Right ventricle myocardium inferior (tissue), 1 donor: ENCODE results near the gene CITED2. TPM values are rescaled to one million over a fixed set of nuclear protein-coding genes. Genes with fewer than 3 reads are reported as not detected.
"Not testable (repeated sequence)": the region's sequence is repeated elsewhere in the genome, so short reads cannot be mapped to it uniquely, and the experiment has no call there.

ENCODE experiments used
- ATAC-seq: fragments of 200-7000 bp; cut with Tn5 transposase; one replicate; pipeline ENCODE4 v1.9.1; 2020; ENCODE audit warnings: mild to moderate bottlenecking, moderate library complexity
- DNase-seq: peaks from one replicate; pipeline ENCODE4 v3.0.0; 2021; ENCODE audit errors: missing footprints
- intact Hi-C: fragments of 100-400 bp; cut with DNase I; formaldehyde crosslinking; loops from one replicate; pipeline ENCODE4 v1.11.0; 2022
- total RNA-seq: library from RNA; stranded (reverse); fragmentation: NEBNext Ultra II Directional; extraction: Animal tissue kit (Norgen Biotek cat#: 25700); gene quantifications from one replicate; pipeline ENCODE4 v1.2.1, GENCODE V29; 2021
- donor health status: DM: no; HTN: yes; CAD: no; lungs with severe emphysema.

CITED2 gene
- total RNA-seq, 1 donor from 2014 or later = 143 TPM

DNA sequence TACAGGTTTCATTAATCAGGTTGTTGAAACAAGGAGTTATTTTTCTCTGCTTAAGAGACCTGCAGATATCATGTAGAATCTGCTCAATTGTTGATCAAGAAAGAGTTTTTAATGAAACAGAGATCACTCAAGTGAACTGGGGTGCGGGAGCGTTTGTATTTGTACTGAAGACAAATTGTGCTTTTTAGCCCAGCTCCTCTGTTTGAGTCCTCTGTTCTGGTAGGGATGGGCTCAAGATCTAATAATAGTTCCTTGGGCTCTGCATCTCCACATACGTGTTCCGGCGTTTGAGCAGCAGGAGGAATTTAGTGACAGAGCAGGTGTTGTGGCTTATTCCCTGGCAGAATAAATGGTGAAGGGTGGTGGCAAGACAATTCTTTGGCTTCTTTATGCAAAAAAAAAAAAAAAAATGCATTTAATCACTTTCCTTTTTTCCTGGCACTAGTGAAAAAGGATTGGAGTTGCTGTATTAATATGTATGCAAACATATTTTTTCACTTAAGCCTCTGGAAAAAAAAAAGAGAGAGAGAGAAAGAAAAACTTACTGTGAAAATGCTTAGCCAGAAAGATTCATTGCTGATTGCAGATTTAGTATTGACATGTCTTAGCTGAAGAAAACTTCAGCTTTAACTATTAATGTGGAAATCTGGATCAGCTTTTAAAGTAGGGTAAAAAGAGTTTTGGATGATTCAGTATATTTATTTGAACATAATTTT, 4.0 kb downstream of the CITED2 start:
- DNase-seq (no peak), ATAC-seq (no peak)
- intact Hi-C loops = loop anchor here (5.0 to 10.0 kb wide), 7 partner anchors 78 to 1794 kb away; partner anchors contain the start of gene TXLNB

- intact Hi-C loops = loop anchor here (5.0 to 10.0 kb wide), 8 partner anchors 77 to 1795 kb away; partner anchors contain the start of gene TXLNB
- no peak for ATAC-seq
- no peak for DNase-seq
Measured at GRCh38 chr6:139369568-139370282, 4.7 kb downstream of the CITED2 start.

GRCh38 chr6:139369068-139369467, 5.4 kb downstream of the CITED2 start:
- no peak for DNase-seq
- no peak for ATAC-seq
- intact Hi-C loops = loop anchor here (5.0 kb wide), 1 partner anchor 557 kb away; no protein-coding TSS in a partner anchor

- no peak for ATAC-seq
- DNase-seq = no peak
- intact Hi-C loops = loop anchor here (5.0 kb wide), 1 partner anchor 556 kb away; no protein-coding TSS in a partner anchor
Measured at GRCh38 chr6:139368661-139369060, 5.8 kb downstream of the CITED2 start.

DNA sequence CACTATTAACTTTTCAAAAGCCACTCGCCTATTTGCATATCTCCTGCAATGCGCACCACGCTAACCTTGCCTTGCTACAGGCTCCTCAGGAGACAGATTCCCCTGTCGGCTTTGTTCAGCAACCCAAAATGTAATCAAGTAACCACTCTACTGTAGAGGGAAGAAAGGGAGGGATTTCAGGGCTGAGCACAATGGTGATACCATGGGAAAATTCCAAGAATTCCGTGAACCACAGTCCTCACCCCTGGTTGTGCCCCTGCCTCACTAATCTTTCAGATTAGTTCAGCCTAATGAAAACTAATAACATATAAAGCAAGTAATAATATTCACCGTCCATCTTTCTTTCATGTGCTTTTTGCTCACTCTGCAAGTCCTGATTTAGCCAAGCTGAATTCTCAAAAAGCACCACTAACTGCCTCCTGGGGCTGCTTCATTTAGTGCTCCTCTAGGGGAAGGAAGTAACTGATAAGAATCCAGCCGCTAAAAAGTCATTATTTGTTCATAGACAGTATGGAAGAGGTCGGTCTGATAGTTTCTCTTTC, 6.6 kb downstream of the CITED2 start:
- intact Hi-C loops = loop anchor here (5.0 kb wide), 1 partner anchor 556 kb away; no protein-coding TSS in a partner anchor
- DNase-seq = no peak
- no peak for ATAC-seq

DNA sequence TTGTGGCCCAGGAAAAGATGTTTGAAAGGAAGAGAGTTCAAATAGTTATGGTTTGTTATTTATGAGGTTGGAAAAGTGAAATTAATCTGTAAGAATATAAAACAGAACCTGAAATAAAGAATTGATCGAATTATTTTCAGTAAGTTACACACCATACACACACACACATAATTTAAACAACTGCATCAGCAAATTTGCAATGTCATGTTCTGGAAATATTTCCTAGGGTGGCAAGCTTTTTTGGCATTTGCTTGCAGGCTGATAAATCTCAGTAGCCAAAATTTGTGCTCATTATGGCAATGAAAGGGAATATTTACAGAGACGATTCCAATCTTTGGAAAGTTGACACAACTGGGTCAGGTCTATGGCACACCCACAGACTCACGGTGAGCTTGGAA, 9.5 kb downstream of the CITED2 start:
- no peak for ATAC-seq
- intact Hi-C loops = loop anchor here (1.0 to 5.0 kb wide), 4 partner anchors 115 to 553 kb away; no protein-coding TSS in a partner anchor
- DNase-seq = no peak

GRCh38 chr6:139364302-139364981, 10.0 kb downstream of the CITED2 start:
- intact Hi-C loops = loop anchor here (1.0 kb wide), 3 partner anchors 114 to 239 kb away; no protein-coding TSS in a partner anchor
- no peak for ATAC-seq
- no peak for DNase-seq

DNA sequence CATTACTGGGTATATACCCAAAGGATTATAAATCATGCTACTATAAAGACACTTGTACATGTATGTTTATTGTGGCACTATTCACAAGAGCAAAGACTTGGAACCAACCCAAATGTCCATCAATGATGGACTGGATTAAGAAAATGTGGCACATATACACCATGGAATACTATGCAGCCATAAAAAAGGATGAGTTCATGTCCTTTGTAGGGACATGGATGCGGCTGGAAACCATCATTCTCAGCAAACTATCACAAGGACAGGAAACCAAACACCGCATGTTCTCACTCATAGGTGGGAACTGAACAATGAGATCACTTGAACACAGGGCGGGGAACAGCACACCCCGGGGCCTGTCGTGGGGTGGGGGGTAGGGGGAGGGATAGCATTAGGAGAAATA, 10.7 kb downstream of the CITED2 start:
- not testable (repeated sequence) for ATAC-seq, DNase-seq
- intact Hi-C loops = loop anchor here (1.0 kb wide), 3 partner anchors 113 to 238 kb away; no protein-coding TSS in a partner anchor

- ATAC-seq, intact Hi-C loops, DNase-seq: not testable (repeated sequence)
Measured at GRCh38 chr6:139363123-139363522, 11.3 kb downstream of the CITED2 start.

DNA sequence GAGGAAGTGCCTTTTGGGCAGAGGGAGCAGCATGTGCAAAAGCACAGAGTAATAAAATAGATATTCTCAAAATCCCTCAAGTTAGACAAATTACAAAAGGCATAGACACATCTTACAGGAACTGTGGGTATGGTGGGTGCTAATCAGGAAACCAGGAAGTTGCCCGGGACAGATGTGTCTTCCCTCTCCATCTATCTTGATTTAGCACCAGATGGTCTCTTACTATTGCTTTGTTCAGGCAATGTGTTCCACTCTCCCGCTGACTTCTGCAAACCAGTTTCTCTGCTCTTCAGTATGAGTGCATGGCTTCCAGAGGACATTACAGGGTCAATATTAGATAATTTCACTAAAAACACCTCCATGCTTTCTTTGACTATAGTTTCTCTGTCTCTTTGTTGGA, 13.2 kb downstream of the CITED2 start:
- ATAC-seq (peak; percentile 16), DNase-seq (no peak)
- intact Hi-C loops = no loop called here

DNA sequence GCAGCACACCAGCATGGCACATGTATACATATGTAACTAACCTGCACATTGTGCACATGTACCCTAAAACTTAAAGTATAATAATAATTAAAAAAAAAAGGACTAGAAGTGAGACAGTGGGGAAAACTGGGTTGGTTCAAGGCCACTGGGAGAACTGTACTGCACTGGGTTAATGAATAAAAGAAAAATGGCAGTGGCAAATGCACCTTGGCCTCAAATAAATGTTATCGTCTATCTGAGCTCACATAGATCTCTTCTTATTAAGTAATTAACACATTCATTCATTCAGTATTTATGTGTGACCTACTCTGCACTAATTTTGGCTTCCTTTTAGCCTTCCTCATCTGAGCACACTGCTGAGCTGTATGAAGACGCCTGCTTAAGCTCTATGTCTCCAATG, 17.5 kb downstream of the CITED2 start:
- no peak for DNase-seq
- ATAC-seq = no peak
- intact Hi-C loops = no loop called here

- intact Hi-C loops = no loop called here
Measured at GRCh38 chr6:139355777-139356445, 18.5 kb downstream of the CITED2 start.

GRCh38 chr6:139355172-139355571, 19.3 kb downstream of the CITED2 start:
- DNase-seq = no peak
- no peak for ATAC-seq
- intact Hi-C loops = no loop called here

More at GRCh38 chr6:139355777-139356445, 18.5 kb downstream of the CITED2 start:
- ATAC-seq = no peak
- DNase-seq = no peak

GRCh38 chr6:139354189-139354588, 20.3 kb downstream of the CITED2 start:
- intact Hi-C loops = no loop called here
- ATAC-seq (no peak), DNase-seq (no peak)

GRCh38 chr6:139349464-139350020, 24.9 kb downstream of the CITED2 start:
- ATAC-seq (no peak), DNase-seq (no peak)
- intact Hi-C loops = no loop called here

DNA sequence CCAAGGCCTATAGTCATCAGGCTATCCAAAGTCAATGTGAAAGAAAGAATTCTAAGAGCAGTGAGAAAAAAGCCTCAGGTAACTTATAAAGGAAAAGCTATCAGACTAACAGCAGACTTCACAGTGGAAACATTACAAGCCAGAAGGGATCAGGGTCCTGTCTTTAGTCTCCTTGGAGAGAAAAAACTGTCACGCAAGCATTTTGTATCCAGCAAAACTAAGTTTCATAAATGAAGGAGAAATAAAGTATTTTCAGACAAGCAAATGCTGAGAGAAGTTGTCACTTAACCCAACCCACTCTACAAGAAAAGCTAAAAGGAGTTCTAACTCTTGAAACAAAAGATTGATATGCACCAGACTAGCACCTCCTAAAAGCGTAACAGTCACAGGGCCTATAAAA, 28.1 kb downstream of the CITED2 start:
- ATAC-seq = no peak
- DNase-seq = no peak
- intact Hi-C loops = no loop called here

- peak; percentile 23 for ATAC-seq
- intact Hi-C loops = no loop called here
- DNase-seq = no peak
Measured at GRCh38 chr6:139344186-139344963, 30.1 kb downstream of the CITED2 start.
